GM19455 (cell line): ENCODE results near the gene PRR23E.

Experiments used
- ATAC-seq: cut with Tn5 transposase; IDR thresholded peaks from one replicate; pipeline ENCODE4 v1.9.1; 2021; ENCODE audit not compliant: unreplicated experiment

Gene PRR23E

DNA sequence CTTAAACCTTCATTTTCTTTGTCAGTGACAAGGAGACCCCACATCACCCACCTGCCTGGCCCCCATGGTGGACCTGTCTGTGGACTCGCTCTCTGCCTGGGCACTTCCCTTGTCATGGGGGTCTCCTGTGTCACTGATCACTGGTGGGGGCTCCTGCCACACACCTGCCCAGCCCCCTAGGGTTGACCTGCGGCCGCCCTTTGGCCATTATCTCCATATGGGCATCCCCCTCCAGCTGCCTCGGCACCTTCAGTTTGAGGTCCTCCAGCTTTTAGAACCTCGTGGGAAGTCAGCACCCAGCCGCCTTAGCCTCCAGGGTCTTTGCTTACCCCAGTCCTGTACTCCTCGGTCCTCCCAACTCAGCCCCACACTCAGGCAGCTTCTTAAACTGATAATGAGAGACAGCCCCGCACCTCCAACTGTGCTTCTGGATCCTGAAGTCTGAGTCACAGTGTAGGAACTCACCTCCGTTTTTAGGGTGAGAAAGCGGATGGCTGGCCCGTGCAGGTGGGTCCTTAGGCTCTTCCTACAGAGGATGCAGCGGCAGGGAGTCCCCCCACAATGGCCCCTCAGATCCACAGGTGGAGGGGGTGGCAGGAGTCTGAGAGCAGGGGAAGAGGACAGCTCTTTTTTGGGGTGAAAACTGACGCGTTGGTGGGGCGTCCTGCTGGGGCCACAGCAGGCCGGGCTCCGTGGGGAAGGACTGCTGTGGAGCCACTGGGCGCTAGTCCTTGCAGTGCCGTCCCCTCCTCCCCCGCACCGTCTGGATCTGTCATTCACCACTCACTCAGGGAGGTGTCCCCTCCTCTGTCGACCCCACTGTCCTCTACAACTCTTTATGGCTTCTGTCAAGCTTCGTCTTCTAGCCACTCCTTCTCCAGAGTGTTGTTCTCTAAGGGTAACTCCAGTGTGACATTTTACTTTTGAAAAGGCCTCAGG, 8.7 kb upstream of the PRR23E start:
- no peak for ATAC-seq

DNA sequence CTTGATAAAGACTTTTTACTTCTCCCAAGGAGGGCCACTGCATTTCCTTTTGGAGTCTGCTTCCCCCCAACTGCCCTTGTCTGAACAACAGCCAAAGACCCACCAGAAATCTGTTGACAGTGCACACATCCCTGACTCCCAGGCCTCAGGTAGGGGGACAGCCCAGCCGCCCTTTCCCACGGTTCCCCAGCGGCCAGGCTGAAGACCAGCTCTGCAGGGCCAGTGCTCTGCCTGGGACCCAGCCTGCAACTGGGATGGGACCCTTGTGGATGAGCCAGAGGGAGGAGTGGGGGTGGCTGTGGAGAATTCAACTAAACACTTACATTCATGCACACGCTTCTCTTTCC, 8.1 kb upstream of the PRR23E start:
- no peak for ATAC-seq

DNA sequence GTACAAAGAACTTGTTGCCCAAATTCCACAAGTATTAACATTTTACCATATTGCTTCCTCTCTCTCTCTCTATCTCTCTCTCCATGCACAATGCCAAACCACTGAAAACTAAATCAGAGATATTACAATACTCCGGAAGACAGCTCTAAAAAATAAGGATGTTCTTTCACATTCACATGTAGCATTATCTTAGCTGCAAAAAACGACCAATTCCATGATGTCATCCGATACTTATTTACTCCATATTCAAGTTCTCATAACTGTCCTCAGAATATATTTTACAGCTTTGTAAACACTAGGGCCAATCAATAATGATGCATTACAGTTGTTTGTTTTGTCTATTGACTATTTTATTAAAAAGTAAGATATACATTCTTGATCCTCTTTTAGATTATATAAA, 7.7 kb upstream of the PRR23E start:
- no peak for ATAC-seq

DNA sequence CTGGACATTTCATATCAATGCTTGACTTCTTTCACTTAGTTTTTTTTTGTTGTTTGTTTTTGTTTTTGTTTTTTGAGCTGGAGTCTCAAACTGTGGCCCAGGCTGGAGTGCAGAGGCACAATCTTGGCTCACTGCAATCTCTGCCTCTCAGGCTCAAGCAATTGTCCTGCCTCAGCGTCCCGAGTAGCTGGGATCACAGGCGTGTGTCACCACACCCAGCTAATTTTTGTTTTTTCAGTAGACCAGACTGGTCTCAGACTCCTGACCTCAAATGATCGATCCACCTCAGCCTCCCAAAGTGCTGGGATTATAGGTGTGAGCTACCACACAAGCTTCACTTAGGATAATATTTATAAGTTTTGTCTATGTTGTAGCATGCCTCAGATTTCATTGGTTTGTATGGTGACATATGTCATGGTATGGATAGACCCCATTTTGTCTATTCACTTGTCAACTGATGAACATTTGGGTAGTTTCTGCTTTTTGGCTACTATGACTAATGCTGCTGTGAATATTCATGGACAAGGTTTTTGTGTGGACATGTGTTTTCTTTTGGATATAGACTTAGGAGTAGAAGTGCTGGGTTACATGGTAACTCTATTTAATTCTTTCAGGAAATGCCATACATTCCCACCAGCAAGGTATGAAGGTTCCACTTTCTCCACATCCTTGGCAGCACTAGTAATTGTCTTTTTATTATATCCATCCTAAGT, 6.8 kb upstream of the PRR23E start:
- no peak for ATAC-seq

DNA sequence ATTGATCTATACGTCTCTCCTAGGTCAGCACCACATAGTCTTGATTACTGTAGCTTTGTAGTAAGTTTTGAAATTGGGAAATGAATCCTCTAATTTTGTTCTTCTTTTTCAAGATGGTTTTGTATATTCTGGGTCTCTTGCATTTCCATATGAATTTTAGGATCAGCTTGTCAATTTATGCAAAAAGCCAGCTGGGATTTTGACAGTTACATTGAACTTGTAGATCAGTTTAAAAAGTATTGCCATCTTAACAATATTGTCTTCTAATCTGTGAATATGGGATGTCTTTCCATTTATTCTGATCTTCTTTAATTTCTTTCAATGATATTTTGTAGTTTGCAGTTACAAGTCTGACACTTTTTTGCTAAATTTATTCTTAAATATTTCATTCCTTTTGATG, 5.6 kb upstream of the PRR23E start:
- ATAC-seq, result no peak

DNA sequence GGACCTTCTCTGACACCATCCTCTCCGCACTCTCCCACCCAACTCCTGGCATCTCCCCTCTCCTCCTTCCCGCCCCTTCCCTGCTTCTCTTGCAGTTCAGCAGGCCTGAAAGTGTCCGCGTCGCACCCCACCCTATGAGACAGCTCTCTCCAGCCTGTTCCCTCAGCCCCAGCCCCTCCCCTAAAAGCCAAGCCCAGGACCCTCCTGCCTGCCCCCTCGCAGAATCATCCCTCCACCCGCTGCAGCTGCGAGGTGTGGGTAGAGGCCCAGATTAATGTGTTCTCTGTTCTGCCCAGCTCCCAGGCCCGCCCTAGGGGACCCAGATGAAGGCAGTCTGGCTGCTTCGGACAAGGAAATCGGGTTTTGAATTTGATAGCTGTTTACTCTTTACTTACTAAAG, 410 bp downstream of the PRR23E start:
- ATAC-seq, result no peak

DNA sequence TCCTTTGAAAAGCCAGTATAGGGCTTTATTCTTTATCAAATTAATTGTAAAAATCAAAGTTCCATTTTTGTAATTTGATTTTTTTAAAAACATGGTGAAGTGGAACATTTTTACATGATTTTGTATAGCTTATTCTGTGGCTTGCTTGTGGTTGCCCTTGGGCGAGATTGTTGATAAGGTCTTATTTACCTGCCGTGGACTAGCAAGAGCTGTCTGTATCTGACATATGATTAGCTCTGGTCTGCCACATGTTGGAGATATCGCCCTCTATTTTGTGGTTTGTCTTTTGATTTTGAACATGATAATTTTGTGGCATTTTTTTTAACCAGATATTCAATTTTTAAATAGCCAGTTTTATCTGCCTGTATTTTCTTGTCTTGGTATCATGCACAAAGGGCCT, 844 bp downstream of the PRR23E start:
- no peak for ATAC-seq

DNA sequence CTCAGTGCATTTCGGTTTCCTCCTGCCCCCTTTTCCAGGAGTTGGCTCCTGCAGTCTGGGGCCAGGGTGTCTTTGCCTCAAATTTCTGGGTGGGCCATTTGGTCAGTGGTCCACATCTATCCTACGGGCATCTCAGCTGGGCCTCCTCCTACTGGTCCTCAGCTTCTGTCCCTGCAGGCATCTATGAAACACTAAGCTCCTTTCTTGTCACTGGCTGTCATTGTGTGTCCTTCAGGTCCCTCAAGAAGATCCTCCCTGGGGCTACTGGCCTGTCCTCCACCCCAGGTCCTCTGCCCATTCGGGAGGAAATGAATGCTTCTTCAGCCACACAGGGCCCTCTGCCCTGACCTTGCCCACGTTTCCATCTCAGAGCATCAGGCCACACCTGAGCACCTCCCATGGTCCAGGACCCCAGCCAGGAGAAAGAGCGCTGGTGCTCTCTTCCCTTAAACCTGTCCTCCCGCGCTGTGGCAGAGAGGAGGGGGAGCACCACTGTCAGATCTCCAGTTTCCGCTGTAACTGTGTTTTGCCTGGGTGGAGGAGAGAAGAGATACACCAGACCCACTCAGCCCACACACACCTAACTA, 1.8 kb downstream of the PRR23E start:
- ATAC-seq, result no peak

DNA sequence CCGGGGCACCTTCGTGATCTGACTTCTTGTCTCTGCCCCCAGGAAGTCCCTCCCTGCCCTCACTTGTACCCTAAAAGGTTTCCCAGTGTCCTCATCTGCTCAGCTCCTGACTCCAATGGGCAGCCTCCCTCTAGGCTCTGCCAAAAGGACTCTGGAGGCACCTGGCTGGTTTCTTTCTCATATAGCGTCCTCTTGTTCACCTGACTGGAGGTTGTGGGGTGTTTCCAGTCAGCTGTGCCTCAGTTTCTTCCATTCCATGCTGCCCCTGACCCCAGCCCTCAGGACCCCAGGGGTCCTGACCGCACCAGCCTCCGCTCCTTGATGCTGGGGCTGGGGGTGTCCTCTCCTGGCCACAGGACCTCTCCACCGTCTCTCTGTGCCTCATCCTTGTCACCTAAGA, 2.5 kb downstream of the PRR23E start:
- ATAC-seq, result no peak

DNA sequence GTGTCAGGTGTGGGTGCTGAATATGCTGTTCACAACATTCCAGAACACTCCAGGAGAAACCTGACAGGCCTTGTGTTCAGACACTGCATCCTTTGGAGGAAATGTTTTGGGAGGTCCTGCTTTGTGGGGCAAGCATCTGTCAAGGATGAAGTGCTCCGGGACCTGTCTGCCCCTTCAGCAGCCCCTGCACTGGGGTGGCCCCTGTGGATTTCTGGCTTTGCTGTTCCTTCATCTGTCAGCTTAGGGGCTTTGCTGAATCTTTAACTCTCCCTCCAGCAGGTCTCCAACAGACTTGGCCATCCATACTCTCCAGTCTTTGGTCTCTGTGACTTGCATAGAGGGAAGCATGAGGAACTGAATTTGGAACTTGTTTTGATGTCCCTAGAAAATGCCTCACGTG, 3.1 kb downstream of the PRR23E start:
- no peak for ATAC-seq

DNA sequence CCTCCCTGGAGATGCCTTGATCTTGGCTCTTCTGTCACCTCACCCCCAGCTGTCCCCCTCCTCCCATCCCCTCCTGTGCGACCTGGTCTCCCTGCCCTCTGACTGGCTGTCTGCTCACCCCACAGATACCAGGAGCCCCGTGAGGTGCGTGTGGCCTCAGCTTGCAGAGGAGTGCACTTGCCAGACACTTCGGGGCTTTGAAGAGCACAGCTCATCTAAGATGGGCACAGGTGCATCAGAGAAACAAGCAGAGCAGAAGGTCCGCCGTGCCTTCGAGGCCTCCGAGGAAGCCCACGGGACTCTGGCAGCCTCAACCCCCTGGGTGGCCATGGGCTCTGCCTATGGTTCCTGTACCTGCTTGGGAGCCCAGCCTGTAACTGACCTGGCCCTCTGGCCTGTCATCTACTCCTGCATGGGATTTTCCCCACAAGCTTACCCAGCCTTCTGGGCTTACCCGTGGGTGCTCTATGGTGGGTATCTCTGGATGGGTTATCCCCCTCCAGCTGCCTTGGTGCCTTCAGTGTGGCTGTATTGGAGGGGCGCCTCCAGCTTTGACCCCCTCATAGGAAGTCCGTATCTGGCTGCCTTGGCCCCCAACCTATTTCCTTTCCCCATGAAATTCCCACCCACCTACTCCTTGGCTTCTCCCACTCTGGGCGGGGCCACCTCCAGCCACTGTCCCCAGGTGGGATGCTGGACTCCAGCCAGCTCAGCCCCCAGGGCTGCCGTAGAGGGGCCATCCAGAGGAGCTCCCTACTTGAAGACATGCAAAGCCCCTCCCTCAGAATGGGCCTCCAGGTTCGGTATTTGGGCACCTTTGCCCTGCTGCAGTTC, 3.8 kb downstream of the PRR23E start:
- no peak for ATAC-seq

DNA sequence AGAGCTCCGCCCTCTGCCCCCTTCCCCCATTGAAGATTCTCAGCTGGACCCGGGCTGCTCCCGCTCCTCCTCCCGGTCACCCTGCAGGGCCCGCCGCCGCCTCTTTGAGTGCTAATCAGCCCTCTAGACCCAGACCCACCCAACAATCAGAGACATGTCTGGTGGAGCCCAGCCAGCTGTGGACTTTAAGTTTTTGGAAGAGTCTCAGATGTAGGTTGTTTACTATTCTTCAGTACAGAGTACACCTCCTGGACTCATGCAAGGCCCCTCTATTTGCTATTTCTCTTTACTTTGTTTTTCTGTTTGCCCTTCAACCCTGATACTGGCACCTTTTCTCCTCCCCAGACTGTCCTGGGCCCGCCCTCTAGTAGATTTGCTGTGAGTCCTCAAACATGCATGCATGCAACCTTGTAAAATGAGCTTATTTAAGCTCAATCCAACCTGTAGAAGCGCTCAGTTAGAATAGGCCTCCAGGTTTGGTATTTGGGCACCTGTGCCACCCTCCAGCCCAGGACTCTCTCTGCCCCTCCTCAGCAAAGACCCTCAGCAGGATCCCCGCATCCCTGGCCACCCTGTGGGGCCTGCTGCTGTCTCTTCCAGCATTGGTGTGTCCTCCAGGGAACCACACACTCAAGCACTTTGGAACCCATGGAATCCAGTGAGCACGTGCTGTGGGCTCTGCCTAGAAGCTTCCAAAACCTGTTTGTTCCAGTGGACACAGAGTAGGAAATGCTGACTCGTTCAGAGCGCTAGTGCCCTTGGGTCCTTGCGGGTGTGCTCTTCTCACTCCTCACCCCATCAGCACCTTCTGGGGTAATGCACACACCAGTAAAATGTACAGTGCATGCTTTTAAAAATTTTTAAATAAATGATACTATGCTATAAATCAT, 4.6 kb downstream of the PRR23E start:
- ATAC-seq, result no peak

DNA sequence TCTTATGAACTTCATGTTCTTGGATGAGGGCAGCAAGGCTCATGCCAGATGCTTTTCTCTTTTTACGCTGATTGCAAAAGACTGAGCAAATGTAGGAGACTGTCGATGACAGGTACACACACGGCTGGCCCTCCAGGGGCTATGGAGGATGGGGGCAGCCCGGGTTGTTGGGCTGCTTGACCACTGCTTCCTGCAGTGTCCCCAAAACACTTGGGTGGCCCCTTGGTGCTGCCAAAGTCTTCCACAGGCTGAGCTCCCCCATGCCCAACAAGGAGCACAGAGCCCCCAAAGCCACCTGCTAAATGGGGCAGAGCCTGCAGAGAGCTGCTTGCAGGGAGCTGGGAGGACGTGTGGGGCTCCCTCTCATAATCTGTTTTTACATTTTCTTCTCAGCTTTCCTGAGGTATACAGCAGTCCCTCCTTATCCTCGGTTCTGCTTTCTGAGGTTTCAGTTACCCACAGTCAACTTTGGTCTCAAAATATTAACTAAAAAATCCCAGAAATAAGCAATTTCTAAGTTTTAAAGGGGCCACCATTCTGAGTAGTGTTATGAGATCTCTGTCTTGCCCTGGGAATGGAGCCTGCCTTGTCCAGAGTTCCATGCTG, 7.3 kb downstream of the PRR23E start:
- ATAC-seq, result no peak

DNA sequence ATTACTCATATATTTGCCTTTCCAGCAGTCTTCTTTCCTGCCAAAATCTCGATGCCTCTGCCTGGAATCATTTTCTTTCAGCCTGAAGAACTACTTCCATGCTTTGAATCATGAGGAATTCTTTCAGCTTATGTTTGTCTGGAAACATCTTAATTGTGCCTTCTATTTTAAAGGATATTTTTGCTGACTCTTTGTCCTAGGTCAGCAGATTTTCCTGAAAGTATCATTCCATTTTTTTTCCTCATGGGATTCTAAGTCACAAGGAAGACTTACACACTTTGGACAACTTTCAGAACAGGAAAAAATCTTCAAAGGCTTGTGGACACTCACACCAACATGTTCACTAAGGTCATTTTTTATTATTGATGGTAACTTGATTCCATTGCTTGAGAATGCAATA, 10.1 kb downstream of the PRR23E start:
- ATAC-seq, result no peak

DNA sequence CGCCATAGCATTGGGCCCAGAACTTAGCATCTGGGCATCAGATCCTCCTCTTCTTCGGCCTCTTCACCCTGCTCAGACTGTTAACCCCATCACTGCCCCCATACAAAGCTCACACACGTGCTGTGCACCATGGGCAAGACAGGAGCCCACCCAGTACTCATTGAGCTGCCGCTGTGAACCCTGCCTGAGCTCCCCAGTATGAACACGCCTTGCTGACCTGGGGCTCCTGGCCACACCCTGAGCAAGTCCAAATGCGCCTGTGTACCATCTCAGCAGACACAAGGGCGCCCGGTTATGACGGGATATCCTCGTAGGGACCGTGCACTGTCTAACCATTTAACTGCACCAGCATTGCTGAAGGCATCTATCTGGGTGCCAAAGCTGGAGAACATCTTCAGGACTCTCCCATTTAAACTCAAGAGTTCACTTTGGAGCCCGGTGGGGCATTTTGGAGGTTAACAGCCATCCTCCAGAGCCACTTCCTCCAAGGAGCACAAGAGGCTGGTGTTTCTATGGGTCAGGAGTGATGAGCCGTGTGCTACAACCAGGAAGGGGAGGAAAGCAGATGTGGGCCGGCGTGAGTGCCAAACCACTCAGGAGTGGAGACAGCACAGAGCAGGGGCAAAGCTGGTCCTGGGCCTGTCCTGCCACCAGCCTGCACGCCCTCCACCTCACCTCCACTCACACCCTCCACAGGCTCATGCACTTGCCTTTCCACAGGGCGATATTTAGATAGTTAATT, 12.1 kb downstream of the PRR23E start:
- no peak for ATAC-seq

DNA sequence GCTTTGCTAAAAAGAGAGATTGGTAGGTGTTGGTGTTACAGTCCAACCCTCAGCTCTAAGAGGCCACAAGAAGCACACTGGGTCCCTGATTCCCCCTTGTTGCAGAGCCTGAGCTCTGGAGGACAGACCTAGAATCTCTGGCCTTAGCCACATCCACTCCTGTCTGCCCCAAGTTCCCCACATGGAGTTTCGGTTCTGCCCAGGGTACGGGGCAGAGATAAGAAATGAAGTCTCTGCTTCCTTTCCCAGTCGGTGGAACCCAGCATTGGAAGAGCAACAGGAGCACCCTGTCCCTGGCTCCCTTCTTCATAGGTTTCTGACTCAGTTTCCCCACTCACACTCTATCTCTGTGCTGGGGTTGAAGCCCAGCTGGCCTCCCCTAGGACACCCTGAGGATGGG, 13.2 kb downstream of the PRR23E start:
- ATAC-seq, result no peak

DNA sequence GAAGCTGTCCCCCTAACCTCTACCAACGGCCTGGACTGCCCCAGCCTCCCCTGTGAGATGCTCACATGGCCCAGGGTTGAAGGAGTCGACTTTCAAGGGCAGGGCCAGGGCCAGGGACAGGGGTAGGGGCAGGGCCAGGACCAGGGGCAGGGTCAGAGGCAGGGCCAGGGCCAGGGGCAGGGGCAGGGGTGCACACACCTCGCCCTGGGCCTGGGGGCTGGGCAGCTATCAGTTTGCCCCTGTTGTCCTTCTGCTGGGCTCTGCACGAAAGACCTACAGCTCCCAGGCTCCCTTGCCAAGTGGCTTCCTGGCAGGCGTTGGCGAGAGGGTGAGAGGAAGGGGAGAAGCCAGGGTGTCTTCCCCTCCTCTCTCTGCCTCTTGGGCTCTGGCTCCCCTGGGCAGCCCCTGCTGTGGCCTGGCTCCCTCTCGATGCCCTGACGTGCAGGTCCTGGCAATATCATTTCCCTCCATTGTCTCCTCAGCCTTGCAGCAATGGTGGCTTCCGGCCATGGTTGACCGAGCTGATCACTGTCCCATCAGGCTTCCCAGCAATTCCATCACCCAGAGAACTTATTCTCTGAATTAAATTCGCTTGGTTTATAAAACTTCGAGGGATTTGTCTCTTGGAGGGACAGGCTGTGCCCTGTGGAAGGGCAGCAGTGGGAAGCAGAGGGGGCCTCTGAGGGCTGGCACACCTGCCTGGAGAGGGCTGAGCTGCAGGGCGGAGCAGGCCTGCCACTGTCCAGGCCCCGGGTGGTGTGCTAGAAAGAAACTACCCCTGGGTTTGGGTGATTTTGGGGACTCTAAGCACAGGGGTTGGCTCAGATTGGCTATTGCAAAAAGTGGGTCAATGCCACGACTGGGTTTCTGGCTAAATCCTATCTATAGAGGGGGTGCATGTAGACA, 13.9 kb downstream of the PRR23E start:
- no peak for ATAC-seq
